ELR (cell line): Measurements from ENCODE around the gene ZNF586.
A peak's percentile ranks its signal among the peaks of the same experiment; 100 is the strongest.
"Not testable (repeated sequence)": the region's sequence is repeated elsewhere in the genome, so short reads cannot be mapped to it uniquely, and the experiment has no call there.

Source experiments
- DNase-seq: peaks from one replicate; pipeline ENCODE4 v3.0.0-alpha.2; 2015; ENCODE audit warnings: low read depth

Gene ZNF586

GRCh38 chr19:57769345-57770131 is at the start of gene ZNF586:
Gene ZNF586, plus strand, starts transcription at chr19:57769676. Its CDS starts 167 bp downstream, at chr19:57769843.
- DNase-seq = peak; percentile 97

GRCh38 chr19:57719901-57720519 is 49.5 kb upstream of the ZNF586 start:
- DNase-seq = no peak

DNA sequence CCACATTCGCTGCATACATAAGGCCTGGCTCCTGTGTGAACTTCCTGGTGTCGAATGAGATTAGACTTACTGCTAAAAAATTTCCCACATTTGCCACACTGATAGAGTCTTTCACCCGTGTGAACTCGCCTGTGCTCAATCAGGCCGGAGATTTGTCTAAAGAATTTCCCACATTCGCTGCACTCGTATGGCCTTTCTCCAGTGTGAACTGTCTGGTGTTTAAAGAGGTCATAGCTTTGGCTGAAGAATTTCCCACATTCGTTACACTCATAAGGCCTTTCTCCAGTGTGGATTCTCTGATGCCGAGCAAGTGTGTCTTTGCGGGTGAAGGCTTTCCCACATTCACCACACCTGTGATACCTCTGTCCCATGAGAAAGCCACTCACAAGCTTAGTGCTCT is 48.6 kb upstream of the ZNF586 start:
- DNase-seq = no peak

DNA sequence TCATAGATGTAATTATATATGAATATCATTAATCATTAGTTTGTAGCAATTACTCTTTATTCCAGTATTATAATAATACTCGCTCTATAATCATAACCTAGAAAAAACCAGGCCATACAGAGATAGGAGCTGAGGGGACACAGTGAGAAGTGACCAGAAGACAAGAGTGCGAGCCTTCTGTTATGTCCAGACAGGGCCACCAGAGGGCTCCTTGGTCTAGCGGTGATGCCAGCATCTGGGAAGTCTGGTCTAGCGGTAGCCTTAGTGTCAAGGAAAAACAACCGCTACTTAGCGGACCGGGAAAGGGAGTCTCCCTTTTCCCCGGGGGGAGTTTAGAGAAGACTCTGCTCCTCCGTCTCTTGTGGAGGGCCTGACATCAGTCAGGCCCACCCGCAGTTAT is 31.2 kb upstream of the ZNF586 start:
- peak; percentile 65 for DNase-seq

DNA sequence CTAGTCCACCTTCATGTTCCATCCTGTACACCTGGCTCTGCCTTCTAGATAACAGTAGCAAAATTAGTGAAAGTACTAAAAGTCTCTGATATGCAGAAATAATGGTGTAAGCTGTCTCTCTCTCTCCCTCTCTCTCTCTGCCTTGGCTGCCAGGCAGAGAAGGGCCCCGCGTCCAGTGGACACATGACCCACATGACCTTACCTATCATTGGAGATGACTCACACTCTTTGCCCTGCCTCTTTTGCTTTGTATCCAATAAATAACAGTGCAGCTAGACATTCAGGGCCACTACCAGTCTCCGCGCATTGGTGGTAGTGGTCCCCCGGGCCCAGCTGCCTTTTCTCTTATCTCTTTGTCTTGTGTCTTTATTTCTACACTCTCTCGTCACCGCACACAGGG is 30.7 kb upstream of the ZNF586 start:
- not testable (repeated sequence) for DNase-seq

- peak; percentile 95 for DNase-seq
These were observed 22.6 kb upstream of the ZNF586 start, which contains the start of gene ZNF776 for GRCh38 chr19:57746580-57747471. Gene ZNF776, plus strand, starts transcription at chr19:57746815. Its CDS starts 244 bp downstream, at chr19:57747059.

DNA sequence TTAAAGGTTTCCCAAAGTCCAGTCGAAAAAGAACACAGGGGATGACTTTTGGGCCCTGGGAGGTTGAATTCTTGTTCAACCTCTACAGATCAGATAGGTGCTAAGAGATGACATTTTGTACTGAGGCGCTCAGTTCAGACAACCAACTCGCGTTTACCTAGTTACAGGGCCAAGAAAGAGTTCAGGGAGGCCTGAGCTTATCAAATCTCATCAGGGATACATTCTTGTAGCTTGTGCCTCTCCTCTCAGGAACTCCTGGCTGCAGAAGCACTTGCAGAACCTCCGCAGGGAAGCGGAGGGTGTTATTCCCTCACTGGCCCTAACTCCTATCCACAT is 22.0 kb upstream of the ZNF586 start:
- DNase-seq = peak; percentile 14

DNA sequence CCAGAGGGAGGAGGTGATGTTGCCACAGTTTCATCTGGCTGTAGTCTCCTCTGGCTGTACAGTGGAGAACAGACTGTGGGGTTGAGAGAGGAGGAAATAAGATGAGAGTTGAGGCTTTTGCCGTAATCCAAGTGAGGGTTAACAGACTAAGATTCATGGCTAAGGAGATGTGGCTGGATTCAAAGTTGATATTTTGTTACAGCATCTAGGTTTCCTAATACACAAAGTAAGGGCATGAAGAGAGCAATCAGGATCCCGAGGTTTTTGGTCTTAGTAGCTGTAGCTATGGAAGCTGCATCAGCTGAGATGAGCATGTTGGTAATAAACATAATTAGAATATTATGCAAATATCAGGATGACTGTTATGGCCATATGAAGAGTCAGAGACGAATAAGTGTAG is 21.4 kb upstream of the ZNF586 start:
- DNase-seq = no peak

DNA sequence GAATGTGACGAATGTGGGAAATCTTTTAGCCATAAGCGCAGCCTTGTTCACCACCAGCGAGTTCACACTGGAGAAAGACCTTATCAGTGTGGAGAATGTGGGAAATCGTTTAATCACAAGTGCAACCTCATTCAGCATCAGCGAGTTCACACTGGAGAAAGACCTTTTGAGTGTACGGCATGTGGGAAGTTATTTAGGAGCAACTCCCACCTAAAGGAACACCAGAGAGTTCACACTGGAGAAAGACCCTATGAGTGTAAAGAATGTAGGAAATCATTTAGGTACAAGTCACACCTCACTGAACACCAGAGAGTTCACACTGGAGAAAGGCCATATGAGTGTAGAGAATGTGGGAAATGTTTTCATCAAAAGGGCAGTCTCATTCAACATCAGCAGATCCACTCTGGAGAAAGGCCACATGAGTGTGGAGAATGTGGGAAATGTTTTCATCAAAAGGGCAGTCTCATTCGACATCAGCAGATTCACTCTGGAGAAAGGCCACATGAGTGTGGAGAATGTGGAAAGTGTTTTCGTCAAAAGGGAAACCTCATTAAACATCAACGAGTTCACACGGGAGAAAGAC is 15.3 kb upstream of the ZNF586 start:
- DNase-seq = no peak

DNA sequence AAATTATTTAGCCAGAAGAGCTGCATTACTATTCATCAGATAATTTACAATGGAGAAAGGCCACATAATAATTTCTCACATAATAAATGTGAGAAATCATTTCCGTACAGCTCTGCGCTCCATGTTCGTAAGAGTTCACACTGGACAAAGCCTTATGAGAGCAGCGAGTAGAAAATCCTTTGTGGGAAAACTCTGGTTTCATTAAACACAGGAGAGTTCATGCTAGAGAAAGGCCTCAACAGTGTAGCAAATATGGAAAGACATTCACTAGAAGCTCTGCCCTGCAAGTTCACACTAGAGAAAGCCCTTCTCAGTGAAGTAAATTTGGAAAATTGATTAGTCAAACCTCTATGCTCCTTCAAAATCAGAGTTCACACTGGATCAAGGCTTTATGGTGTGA is 14.4 kb upstream of the ZNF586 start:
- DNase-seq = no peak

- DNase-seq = no peak
These were observed 11.5 kb upstream of the ZNF586 start for GRCh38 chr19:57757941-57758340.

GRCh38 chr19:57759096-57759495 is 10.4 kb upstream of the ZNF586 start:
- no peak for DNase-seq

DNA sequence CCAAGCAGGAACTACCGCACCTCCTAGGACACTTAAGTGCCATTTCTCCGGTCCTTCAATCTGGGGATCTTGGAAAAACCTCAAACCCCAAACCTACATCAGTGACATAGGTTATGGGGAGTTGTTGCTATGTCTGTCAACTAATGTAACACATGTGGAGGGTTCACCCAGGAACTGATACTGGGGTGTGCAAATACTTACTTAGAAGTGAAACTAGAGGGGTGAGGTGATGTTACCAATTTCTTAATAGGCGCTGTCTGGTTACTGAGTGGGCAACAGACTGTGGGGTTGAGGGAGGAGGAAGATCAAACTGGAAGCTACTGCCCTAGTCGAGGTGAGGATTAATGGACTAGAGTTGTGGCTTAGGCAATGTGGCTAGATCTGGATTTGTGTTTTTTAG is 1.9 kb downstream of the ZNF586 start:
- no peak for DNase-seq

- no peak for DNase-seq
These were observed 4.0 kb downstream of the ZNF586 start for GRCh38 chr19:57773488-57773887.

- no peak for DNase-seq
These were observed 7.4 kb downstream of the ZNF586 start for GRCh38 chr19:57776764-57777296.

- DNase-seq = no peak
These were observed 8.9 kb downstream of the ZNF586 start for GRCh38 chr19:57778336-57778735.

DNA sequence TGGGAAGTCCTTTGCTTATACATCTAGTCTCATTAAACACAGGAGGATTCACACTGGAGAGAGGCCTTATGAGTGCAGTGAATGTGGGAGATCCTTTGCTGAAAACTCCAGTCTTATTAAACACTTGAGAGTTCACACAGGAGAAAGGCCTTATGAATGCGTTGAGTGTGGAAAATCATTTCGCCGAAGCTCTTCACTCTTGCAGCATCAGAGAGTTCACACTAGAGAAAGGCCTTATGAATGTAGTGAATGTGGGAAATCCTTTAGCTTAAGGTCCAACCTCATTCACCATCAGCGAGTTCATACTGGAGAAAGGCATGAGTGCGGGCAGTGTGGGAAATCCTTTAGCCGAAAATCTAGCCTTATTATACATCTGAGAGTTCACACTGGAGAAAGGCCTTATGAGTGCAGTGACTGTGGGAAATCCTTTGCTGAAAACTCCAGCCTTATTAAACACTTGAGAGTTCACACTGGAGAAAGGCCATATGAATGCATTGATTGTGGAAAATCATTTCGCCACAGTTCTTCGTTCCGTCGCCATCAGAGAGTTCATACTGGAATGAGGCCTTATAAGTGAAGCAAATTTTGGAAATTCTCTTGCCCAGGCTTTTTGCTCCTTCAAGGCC is 9.9 kb downstream of the ZNF586 start:
- DNase-seq = no peak

DNA sequence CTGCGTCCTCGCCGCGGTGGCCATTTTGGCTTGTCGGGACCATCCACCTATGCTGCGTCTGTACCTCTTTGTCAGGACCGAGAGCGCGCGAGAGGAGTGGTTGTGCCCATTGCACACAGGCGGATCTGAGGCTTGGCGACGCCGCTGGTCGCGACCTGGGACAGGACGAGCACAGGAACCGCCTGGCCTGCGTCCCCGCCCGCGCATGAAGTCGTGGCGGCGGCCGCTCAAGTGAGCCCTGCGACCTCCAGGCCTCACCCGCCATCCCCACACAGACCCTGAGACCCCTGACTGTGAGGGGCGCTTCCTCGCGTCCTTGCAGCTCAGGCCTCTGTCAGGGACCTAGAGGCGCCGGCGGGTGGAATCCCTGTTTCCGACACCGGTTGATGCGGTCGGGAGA is 16.8 kb downstream of the ZNF586 start:
- no peak for DNase-seq

- no peak for DNase-seq
These were observed 17.4 kb downstream of the ZNF586 start for GRCh38 chr19:57786906-57787305.

DNA sequence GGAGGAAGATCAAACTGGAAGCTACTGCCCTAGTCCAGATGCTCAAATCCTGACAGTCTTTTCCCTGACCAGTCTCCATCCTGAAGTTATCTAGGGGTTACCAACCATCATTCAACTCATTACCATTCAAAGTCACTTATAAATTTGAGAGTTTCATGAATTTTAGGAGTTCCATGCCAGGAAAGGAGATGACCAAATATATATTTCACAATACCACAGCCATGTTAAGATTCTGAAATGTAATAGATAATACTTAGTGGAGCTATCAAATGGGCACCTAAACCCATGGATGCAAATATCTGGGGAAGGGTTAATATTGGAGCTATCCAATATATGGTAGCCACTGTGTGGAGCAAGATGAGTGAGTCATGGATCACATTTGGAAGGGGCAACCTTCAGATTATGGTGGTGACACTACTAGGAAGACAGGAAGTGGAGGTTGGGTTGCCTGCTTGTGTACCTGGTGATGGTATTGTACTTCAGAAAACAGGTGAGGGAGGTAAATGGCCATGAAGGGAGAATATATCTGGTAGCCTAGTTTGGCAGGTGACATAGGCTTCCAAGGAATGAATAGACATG is 18.7 kb downstream of the ZNF586 start:
- no peak for DNase-seq

- no peak for DNase-seq
These were observed 19.8 kb downstream of the ZNF586 start for GRCh38 chr19:57789288-57789687.
